Kidney glomerular epithelial cell (primary cell): ENCODE data around the gene ASPG.

Experiments used
- DNase-seq: peaks from one replicate; lab custom pipeline; 2025; lab: John Stamatoyannopoulos, UW

The ASPG gene

DNA sequence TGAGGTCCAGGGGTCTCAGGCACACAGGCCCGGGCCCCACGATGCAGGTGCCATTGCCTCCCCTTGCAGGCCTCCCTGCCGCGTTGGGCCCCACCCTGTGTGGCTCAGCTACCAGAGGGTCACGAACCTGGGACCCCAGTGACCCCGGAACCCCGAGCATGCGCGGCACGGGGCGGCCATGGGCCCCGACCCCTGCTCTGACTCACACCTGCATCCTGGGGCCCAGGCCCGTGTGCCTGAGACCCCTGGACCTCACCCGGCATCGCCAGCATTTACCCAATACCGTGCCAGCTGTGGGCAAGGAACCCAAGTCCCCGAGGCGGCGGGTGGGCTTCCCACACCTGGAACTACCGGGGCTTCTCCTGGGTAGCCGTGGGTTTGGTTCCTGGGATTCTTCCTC, 78.0 kb downstream of the ASPG start:
- no peak for DNase-seq

DNA sequence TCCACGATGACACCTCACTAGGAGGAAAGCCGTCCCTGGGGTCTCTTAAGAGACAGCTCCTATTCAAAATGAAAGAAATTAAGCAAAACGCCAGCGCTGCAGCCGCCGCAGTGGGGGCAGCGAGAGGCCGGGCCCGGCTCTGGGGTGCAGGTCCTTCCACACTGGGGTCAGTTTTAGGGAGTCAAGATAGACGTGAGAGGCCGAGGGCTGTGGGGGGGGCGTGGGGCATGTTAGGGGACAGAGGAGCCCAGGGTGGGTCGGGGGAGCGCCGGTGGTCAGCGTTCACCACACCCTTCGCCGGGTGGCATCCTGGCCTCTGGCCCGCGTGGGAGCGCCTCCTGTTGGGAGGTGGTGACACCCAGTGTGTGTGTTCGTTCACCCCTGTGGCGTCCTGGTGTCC, 78.5 kb downstream of the ASPG start:
- DNase-seq: no peak

- DNase-seq: no peak
Observed at GRCh38 chr14:104164512-104164911, 79.0 kb downstream of the ASPG start.
